ENCODE results near the gene ANGPTL2.

Gene ANGPTL2

GRCh38 chr9:127059765-127060361 lies 62.6 kb downstream of the ANGPTL2 start:
- no peak overlapping the region for H3K27ac ChIP-seq

GRCh38 chr9:127059030-127059429 lies 63.4 kb downstream of the ANGPTL2 start:
- no peak overlapping the region for H3K27ac ChIP-seq
- TF ChIP-seq CTCF (conservative IDR thresholded peaks at IDR 0.05): no peak

More at GRCh38 chr9:127059765-127060361, 62.6 kb downstream of the ANGPTL2 start:
- no peak for TF ChIP-seq CTCF (conservative IDR thresholded peaks at IDR 0.05)

GRCh38 chr9:127058645-127059021 lies 63.8 kb downstream of the ANGPTL2 start:
- H3K27ac ChIP-seq: no peak overlapping the region
- TF ChIP-seq CTCF (conservative IDR thresholded peaks at IDR 0.05): no peak

- no peak overlapping the region for H3K27ac ChIP-seq
- TF ChIP-seq CTCF (conservative IDR thresholded peaks at IDR 0.05): no peak
These were observed 64.3 kb downstream of the ANGPTL2 start for GRCh38 chr9:127058011-127058644.

DNA sequence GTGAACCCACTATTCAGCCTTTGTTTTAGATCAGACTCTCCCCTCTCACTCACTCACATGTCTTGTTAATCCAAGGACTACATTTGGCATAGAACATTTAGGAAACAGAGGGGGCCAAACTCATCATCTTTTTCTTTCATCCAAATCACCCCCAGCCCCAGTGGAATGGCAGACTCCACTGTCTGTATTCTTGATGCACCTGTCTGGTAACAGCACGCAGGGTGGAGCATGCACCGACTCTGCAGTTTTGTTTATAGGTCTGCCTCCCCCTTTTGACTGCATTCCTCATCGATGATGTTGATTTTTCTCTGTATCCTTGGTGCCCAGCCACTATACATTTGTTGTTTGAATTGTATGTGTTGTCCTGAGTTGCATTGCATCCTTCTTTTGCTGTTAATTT lies 66.0 kb downstream of the ANGPTL2 start:
- H3K27ac ChIP-seq: no peak overlapping the region
- no peak for TF ChIP-seq CTCF (conservative IDR thresholded peaks at IDR 0.05)

- no peak overlapping the region for H3K27ac ChIP-seq
- TF ChIP-seq CTCF (conservative IDR thresholded peaks at IDR 0.05): no peak
These were observed 66.6 kb downstream of the ANGPTL2 start for GRCh38 chr9:127055745-127056402.

- TF ChIP-seq CTCF (conservative IDR thresholded peaks at IDR 0.05): no peak
- no peak overlapping the region for H3K27ac ChIP-seq
These were observed 68.5 kb downstream of the ANGPTL2 start for GRCh38 chr9:127053960-127054359.

Data from VCaP (cell line).